HL-60/S4 (cell line): ENCODE data around the gene MC4R.

Experiments
- in situ Hi-C: fragments of 300-500 bp; cut with MboI; formaldehyde crosslinking; loops from 2 replicates; pipeline ENCODE4 v1.14.3; 2022; ENCODE audit warnings: low sequenced_read_pairs

MC4R gene

GRCh38 chr18:60329131-60329530 is 43.4 kb downstream of the MC4R start:
- in situ Hi-C loops = no loop called here

GRCh38 chr18:60327880-60328279 is 44.7 kb downstream of the MC4R start:
- in situ Hi-C loops = no loop called here

- in situ Hi-C loops = no loop called here
Measured at GRCh38 chr18:60322591-60322990, 50.0 kb downstream of the MC4R start.
